SU-DHL-6 (cell line): ENCODE results near the gene SPSB2.

Source experiments
- EZH2phosphoT487 ChIP-seq: fragments of 200-600 bp; sonication (generic), shearing (Covaris generic); conservative IDR thresholded peaks from 2 replicates; pipeline ENCODE4 v1.6.1; 2018; ENCODE audit warnings: mild to moderate bottlenecking, antibody characterized with exemption, low read length, moderate library complexity, mixed read lengths
- TF ChIP-seq, protein P1 (sequence below): fragments of 200-600 bp; sonication (generic); IDR thresholded peaks from one replicate; pipeline ENCODE4 v1.5.1; 2017; ENCODE audit warnings: antibody characterized with exemption, mild to moderate bottlenecking, low read length, moderate library complexity; ENCODE audit not compliant: insufficient read depth, poor library complexity, severe bottlenecking

DNA sequence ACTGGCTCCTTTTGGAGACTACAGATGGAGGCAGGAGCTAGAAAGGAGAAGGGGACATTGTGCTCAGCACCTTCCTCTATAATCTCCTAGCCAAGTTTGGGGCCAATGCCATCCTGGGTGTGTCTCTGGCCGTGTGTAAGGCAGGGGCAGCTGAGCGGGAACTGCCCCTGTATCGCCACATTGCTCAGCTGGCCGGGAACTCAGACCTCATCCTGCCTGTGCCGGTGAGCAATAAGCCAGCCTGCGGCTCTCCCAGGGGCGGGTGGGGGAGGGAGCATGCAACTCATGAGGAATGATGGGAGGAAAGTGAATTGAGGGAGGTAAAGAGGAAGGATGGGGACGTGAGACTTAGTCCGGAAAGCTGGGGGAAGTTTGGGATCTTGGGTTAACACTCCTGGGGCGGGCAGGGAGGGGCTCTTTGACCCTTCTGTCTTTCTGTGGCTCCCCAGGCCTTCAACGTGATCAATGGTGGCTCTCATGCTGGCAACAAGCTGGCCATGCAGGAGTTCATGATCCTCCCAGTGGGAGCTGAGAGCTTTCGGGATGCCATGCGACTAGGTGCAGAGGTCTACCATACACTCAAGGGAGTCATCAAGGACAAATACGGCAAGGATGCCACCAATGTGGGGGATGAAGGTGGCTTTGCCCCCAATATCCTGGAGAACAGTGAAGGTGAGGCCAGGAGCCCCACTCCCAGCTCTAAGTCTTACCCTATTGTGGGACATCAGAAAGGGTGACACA lies 44.6 kb upstream of the SPSB2 start:
- TF ChIP-seq, protein P1, sequence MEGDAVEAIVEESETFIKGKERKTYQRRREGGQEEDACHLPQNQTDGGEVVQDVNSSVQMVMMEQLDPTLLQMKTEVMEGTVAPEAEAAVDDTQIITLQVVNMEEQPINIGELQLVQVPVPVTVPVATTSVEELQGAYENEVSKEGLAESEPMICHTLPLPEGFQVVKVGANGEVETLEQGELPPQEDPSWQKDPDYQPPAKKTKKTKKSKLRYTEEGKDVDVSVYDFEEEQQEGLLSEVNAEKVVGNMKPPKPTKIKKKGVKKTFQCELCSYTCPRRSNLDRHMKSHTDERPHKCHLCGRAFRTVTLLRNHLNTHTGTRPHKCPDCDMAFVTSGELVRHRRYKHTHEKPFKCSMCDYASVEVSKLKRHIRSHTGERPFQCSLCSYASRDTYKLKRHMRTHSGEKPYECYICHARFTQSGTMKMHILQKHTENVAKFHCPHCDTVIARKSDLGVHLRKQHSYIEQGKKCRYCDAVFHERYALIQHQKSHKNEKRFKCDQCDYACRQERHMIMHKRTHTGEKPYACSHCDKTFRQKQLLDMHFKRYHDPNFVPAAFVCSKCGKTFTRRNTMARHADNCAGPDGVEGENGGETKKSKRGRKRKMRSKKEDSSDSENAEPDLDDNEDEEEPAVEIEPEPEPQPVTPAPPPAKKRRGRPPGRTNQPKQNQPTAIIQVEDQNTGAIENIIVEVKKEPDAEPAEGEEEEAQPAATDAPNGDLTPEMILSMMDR = no peak
- TF ChIP-seq EZH2phosphoT487 = no peak
